Heart left ventricle (tissue), 13 donors: ENCODE data around the gene TENM3.

Source experiments
- POLR2A ChIP-seq, 2 donors: fragments of 450-650 bp; IDR thresholded peaks; one replicate each; pipeline ENCODE4 v1.6.1; 2017; ENCODE audit warnings: antibody characterized with exemption in 2 of 2, mild to moderate bottlenecking in 2 of 2, moderate library complexity in 2 of 2
- TF ChIP-seq, protein P1 (sequence below), 12 donors: fragments of 200-600 bp; sonication (generic) in 4 of 12; IDR thresholded peaks; one replicate each; pipeline versions ENCODE4 v1.5.0 to v1.8.0; 2018 to 2022; ENCODE audit warnings: antibody characterized with exemption in 12 of 12, mild to moderate bottlenecking in 5 of 12
- donor health status: ischemic (EF 13 %, LVEDD 7.1; RV severe dilation, severe dysfunction).
- donor health status: DM: no; HTN: yes; CAD: no.
- donor health status: DM: no; HTN: no; CAD: no.
- donor health status: ischemic (EF 25% LVEDD 6.9; RV normal size, moderate dysfunction).
- donor health status: ischemic (EF 25% LVEDD 5.7; RV mildly dilated, moderate dysfunction).
- donor health status: ischemic (EF 35%, LVEDD 5.7; RV mildly dilated, moderate dysfunction).
- donor health status: nonischemic (EF 11% LVEDD 7.7; RV severe dilation, severe dysfunction).
- donor health status: DM: yes; HTN: yes; CAD: no.
- donor health status: PGD.
- donor health status: ischemic (EF 29% LVEDD 5.4; RV normal size, mild dysfunction).
- donor health status: nonischemic (EF 23%, LVEDD 6.1; RV moderate dilation, normal function).

DNA sequence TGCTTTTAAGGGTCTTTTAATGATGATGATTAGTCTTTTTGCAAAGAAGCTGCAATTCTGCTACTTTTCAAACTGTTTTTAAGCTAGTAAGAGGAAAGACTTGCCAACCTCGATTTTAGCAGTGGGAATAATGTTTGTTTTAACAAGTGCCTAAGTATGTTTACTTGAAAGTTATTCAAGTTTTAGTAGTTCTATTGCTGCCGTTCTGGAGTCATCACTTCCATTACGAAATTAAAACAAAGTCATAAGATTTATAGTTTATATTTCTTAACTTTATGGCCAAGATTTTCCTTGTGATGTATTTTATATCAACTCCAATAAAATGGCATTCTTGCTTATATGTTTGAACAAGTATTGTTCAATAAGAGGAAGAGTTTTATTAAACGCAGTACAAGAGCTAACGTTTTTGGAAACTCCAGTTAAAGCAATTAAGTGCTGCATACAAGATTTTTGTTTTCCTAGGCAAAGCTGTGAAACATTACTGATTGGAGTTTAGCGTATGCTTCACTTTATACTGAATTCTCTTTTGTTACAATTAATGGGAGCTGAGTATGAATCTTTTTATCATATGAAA is 211.3 kb downstream of the TENM3 start:
- TF ChIP-seq, protein P1, sequence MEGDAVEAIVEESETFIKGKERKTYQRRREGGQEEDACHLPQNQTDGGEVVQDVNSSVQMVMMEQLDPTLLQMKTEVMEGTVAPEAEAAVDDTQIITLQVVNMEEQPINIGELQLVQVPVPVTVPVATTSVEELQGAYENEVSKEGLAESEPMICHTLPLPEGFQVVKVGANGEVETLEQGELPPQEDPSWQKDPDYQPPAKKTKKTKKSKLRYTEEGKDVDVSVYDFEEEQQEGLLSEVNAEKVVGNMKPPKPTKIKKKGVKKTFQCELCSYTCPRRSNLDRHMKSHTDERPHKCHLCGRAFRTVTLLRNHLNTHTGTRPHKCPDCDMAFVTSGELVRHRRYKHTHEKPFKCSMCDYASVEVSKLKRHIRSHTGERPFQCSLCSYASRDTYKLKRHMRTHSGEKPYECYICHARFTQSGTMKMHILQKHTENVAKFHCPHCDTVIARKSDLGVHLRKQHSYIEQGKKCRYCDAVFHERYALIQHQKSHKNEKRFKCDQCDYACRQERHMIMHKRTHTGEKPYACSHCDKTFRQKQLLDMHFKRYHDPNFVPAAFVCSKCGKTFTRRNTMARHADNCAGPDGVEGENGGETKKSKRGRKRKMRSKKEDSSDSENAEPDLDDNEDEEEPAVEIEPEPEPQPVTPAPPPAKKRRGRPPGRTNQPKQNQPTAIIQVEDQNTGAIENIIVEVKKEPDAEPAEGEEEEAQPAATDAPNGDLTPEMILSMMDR (IDR thresholded peaks at IDR 0.05) = no peak
- no peak for TF ChIP-seq POLR2A (IDR thresholded peaks at IDR 0.05)
